Upper lobe of left lung (tissue), 6 donors: ENCODE measurements around the gene TIGD7. TPM values are rescaled to one million over a fixed set of nuclear protein-coding genes. Genes with fewer than 3 reads are reported as not detected.

Experiments
- ATAC-seq, 2 donors: fragments of 200-7000 bp; cut with Tn5 transposase; one replicate each; pipeline ENCODE4 v1.9.1; 2022; ENCODE audit warnings: mild to moderate bottlenecking in 2 of 2, moderate library complexity in 2 of 2; ENCODE audit not compliant: low FRiP score in 2 of 2
- DNase-seq, 2 donors: peaks; one replicate each; pipeline ENCODE4 v3.0.0-alpha.2; 2019 to 2020
- H3K27ac ChIP-seq, 4 donors: fragments of 200-600 bp; sonication (generic); one replicate each; pipeline ENCODE4 v1.5.1; 2016 to 2019
- H3K27me3 ChIP-seq, 4 donors: fragments of 200-600 bp; sonication (generic); one replicate each; pipeline ENCODE4 v1.5.1; 2017 to 2019
- H3K36me3 ChIP-seq, 4 donors: fragments of 200-600 bp; sonication (generic); one replicate each; pipeline ENCODE4 v1.5.1; 2016 to 2019
- H3K4me1 ChIP-seq, 4 donors: fragments of 200-600 bp; sonication (generic); one replicate each; pipeline ENCODE4 v1.5.1; 2018 to 2019
- H3K4me3 ChIP-seq, 4 donors: fragments of 200-600 bp; sonication (generic); one replicate each; pipeline ENCODE4 v1.5.1; 2017 to 2019; ENCODE audit warnings: mild to moderate bottlenecking in 2 of 4, moderate library complexity in 1 of 4
- H3K9me3 ChIP-seq, 4 donors: fragments of 200-600 bp; sonication (generic); one replicate each; pipeline ENCODE4 v1.5.1; 2018 to 2019
- EP300 ChIP-seq, 4 donors: sonication (generic); formaldehyde crosslinking; IDR thresholded peaks; one replicate each; pipeline ENCODE4 v1.5.1; 2017; ENCODE audit warnings: antibody characterized with exemption in 4 of 4, control low read depth in 2 of 4
- POLR2A ChIP-seq, 4 donors: fragments of 450-650 bp; IDR thresholded peaks; one replicate each; pipeline ENCODE4 v1.5.1; 2016 to 2017; ENCODE audit warnings: antibody characterized with exemption in 4 of 4, mild to moderate bottlenecking in 2 of 4
- POLR2AphosphoS5 ChIP-seq, 2 donors: sonication (generic); formaldehyde crosslinking; IDR thresholded peaks; one replicate each; pipeline ENCODE4 v1.5.1; 2017; ENCODE audit warnings: antibody characterized with exemption in 2 of 2
- WGBS, 2 donors: methylation state at CpG; one replicate each; pipeline ENCODE4 v1.1.5; 2017 to 2018; 5-methylcytosine and 5-hydroxymethylcytosine counted together
- total RNA-seq, 6 donors: library from RNA; depleted of rRNA in 4 of 6; stranded (reverse); fragments of >200 nt in 4 of 6; gene quantifications; one replicate each; pipeline versions ENCODE4 v1.1.0 to v1.2.1, GENCODE V29; 2016 to 2021
- TF ChIP-seq, protein P1 (sequence below), 6 experiments: fragments of 450-650 bp in 4 of 6; fragments of 200-600 bp in 2 of 6; sonication (generic) in 2 of 6; IDR thresholded peaks; one replicate each; pipeline ENCODE4 v1.5.1; 2016 to 2019; ENCODE audit warnings: antibody characterized with exemption in 6 of 6
- donor health status: DM: no; HTN: no; CAD: no; lungs with moderate emphysema.
- donor health status: DM: no; HTN: yes; CAD: no; lungs with severe emphysema.

Gene TIGD7
- total RNA-seq, 6 donors from 2014 or later, result 1.3 to 6.0 (median 4.0) TPM

GRCh38 chr16:3256866-3257465, 48.3 kb downstream of the TIGD7 start:
- no peaks in the 10 kb centered on the region for H3K36me3 ChIP-seq
- TF ChIP-seq POLR2A (IDR thresholded peaks at IDR 0.05) (no peak), POLR2AphosphoS5 (IDR thresholded peaks at IDR 0.05) (no peak), EP300 (IDR thresholded peaks at IDR 0.05) (no peak)
- TF ChIP-seq, protein P1, sequence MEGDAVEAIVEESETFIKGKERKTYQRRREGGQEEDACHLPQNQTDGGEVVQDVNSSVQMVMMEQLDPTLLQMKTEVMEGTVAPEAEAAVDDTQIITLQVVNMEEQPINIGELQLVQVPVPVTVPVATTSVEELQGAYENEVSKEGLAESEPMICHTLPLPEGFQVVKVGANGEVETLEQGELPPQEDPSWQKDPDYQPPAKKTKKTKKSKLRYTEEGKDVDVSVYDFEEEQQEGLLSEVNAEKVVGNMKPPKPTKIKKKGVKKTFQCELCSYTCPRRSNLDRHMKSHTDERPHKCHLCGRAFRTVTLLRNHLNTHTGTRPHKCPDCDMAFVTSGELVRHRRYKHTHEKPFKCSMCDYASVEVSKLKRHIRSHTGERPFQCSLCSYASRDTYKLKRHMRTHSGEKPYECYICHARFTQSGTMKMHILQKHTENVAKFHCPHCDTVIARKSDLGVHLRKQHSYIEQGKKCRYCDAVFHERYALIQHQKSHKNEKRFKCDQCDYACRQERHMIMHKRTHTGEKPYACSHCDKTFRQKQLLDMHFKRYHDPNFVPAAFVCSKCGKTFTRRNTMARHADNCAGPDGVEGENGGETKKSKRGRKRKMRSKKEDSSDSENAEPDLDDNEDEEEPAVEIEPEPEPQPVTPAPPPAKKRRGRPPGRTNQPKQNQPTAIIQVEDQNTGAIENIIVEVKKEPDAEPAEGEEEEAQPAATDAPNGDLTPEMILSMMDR (IDR thresholded peaks at IDR 0.05), result no peak
- 48 to 74% methylated on average over 2 to 9 of the region's 9 CpGs for WGBS, 2 donors
- DNase-seq (no peak), ATAC-seq (peak in 1 of 2 donors; percentile 15)
- H3K27me3 ChIP-seq, result no peaks in the 10 kb centered on the region
- peaks cover 0 to 6% (median 2%) of the 10 kb centered on the region in 4 donors for H3K4me1 ChIP-seq
- no peaks in the 10 kb centered on the region for H3K9me3 ChIP-seq
- peak overlapping the region; percentile 63 to 84 (median 76) for H3K27ac ChIP-seq
- peak overlapping the region in 3 of 4 donors; percentile 1 to 48 (median 20) for H3K4me3 ChIP-seq

DNA sequence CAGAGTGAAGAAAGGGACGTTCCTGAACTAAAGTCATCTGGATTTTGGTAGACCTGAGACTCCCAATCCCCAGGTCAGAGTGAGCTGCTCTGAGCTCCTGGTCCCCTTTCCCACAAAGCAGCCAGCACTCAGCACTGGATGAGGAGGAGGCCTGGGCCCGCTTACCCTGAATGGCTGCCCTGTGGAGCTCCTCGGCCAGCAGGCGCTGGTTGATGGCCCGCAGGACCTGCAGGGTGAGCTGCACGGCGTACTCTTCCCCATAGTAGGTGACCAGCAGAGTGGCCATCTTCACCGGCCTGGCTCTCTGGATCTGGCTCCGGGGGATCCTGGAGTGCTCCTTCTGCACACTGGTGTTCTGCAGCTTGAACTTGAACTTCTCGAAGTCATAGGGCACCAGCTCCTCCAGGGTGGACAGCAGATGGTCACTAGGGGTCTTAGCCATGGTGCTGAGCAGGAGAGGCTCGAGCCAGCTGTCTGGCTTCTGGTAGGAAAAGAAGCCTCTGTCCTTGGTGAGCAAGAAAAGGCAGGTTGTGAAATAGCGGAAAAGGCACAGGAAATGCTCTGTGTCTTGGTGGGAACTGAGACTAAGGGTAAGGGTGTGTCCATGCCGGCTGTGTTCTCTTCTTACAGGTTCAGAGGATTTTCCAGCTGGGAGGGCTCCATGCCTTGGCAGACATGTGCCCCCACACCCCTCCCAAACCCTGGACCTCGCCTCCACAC, 48.9 kb downstream of the TIGD7 start, which contains the start of gene MEFV:
Gene MEFV, minus strand, starts transcription at position 488 of the 720 bp plus-strand sequence. Its CDS starts 46 bp downstream, at position 442.
- H3K9me3 ChIP-seq, result no peaks in the 10 kb centered on the region
- ATAC-seq, result peak in 1 of 2 donors; percentile 66
- peaks cover 0 to 6% (median 2%) of the 10 kb centered on the region in 4 donors for H3K4me1 ChIP-seq
- 52 to 73% methylated on average over 4 to 14 of the region's 14 CpGs for WGBS, 2 donors
- H3K4me3 ChIP-seq, result peak within 1 kb of the TSS in 3 of 4 donors; percentile 20 to 48 (median 27)
- TF ChIP-seq, protein P1 (IDR thresholded peaks at IDR 0.05), result no peak
- TF ChIP-seq POLR2A (IDR thresholded peaks at IDR 0.05), result peak in 1 of 4 donors; percentile 45
- peak; percentile 43 to 45 for TF ChIP-seq POLR2AphosphoS5 (IDR thresholded peaks at IDR 0.05)
- no peaks in the 10 kb centered on the region for H3K27me3 ChIP-seq
- H3K36me3 ChIP-seq, result no peaks in the 10 kb centered on the region
- peak; percentile 52 to 61 for DNase-seq
- H3K27ac ChIP-seq, result peak within 1 kb of the TSS; percentile 63 to 84 (median 76)

GRCh38 chr16:3254309-3254708, 50.9 kb downstream of the TIGD7 start:
- no peaks in the 10 kb centered on the region for H3K9me3 ChIP-seq
- TF ChIP-seq EP300 (IDR thresholded peaks at IDR 0.05) (no peak), POLR2AphosphoS5 (IDR thresholded peaks at IDR 0.05) (no peak), POLR2A (IDR thresholded peaks at IDR 0.05) (no peak)
- TF ChIP-seq, protein P1 (IDR thresholded peaks at IDR 0.05), result no peak
- H3K36me3 ChIP-seq, result no peaks in the 10 kb centered on the region
- DNase-seq (peak in 1 of 2 donors; percentile 67), ATAC-seq (no peak)
- WGBS, 2 donors, result 41 to 56% methylated on average over 17 to 33 of the region's 35 CpGs
- H3K27ac ChIP-seq, result no peak overlapping the region
- peaks cover 0 to 6% (median 2%) of the 10 kb centered on the region in 4 donors for H3K4me1 ChIP-seq
- peak overlapping the region in 1 of 4 donors; percentile 48 for H3K4me3 ChIP-seq
- H3K27me3 ChIP-seq, result no peaks in the 10 kb centered on the region

GRCh38 chr16:3252967-3253366, 52.3 kb downstream of the TIGD7 start:
- TF ChIP-seq POLR2AphosphoS5 (IDR thresholded peaks at IDR 0.05) (no peak), EP300 (IDR thresholded peaks at IDR 0.05) (no peak), POLR2A (IDR thresholded peaks at IDR 0.05) (no peak)
- TF ChIP-seq, protein P1 (IDR thresholded peaks at IDR 0.05), result no peak
- ATAC-seq, result no peak
- Histone ChIP-seq H3K27ac (no peak overlapping the region), H3K4me3 (no peak overlapping the region), H3K36me3 (no peaks in the 10 kb centered on the region), H3K27me3 (no peaks in the 10 kb centered on the region), H3K9me3 (no peaks in the 10 kb centered on the region), H3K4me1 (peaks cover 0 to 4% (median 0%) of the 10 kb centered on the region in 4 donors)
- no peak for DNase-seq
- 74 to 81% methylated on average over 4 of the region's 4 CpGs for WGBS, 2 donors
